GM12878 (cell line): Measurements from ENCODE around the gene RHOB. TPM values are rescaled to one million over a fixed set of nuclear protein-coding genes. Genes with fewer than 3 reads are reported as not detected.

Source experiments
- ATAC-seq: fragments of 200-7000 bp; cut with Tn5 transposase; 3 replicates; pipeline ENCODE4 v1.9.1; 2020; ENCODE audit warnings: mild to moderate bottlenecking, moderate library complexity
- BruUV-seq: library from RNA; stranded (reverse); fragments of 400-500 nt; replicated peaks from 2 replicates; lab custom pipeline; 2021; lab: Mats Ljungman, UMichigan
- CTCF ChIA-PET: fragments of 300-600 bp; sonication (Branson Sonifier 250); formaldehyde crosslinking; extraction: SDS; loops from one replicate; lab custom pipeline; 2021; ENCODE audit warnings: inconsistent platforms; lab: Yijun Ruan, JAX
- POLR2A ChIA-PET: fragments of 350-600 bp; formaldehyde crosslinking; extraction: SDS; loops from one replicate; lab custom pipeline; 2021; ENCODE audit warnings: inconsistent platforms; lab: Charles Lee
- RAD21 ChIA-PET: fragments of 300-600 bp; sonication (Branson Sonifier 250); formaldehyde crosslinking; loops from one replicate; lab custom pipeline; 2023; ENCODE audit warnings: antibody characterized with exemption; ENCODE audit not compliant: unreplicated experiment; lab: Charles Lee
- SMC1A ChIA-PET: fragments of 300-600 bp; sonication (Branson Sonifier 250); formaldehyde crosslinking; loops from one replicate; lab custom pipeline; 2023; ENCODE audit not compliant: unreplicated experiment, uncharacterized antibody; lab: Charles Lee
- DNase-seq: peaks from one replicate; pipeline ENCODE4 v3.0.0-alpha.2; 2011; ENCODE audit warnings: low read depth, low spot score
- FAIRE-seq: peaks from 3 replicates; lab custom pipeline; 2011; peaks lifted over from hg19 to GRCh38; lab: Jason Lieb, UNC
- H2AFZ ChIP-seq: 2 replicates; pipeline ENCODE4 v1.6.0; 2011; ENCODE audit warnings: low read depth, low read length, control low read depth; ENCODE audit not compliant: control insufficient read depth
- H3K27ac ChIP-seq: 2 replicates; pipeline ENCODE4 v1.5.1; 2011; ENCODE audit warnings: control low read depth; ENCODE audit not compliant: control insufficient read depth, insufficient read depth
- H3K27me3 ChIP-seq, 2 experiments: replicated peaks in 1 of 2; 2 replicates each; pipeline versions ENCODE4 v1.6.0 to v1.6.1; 2011; ENCODE audit warnings: low read length in 1 of 2; ENCODE audit not compliant: control insufficient read depth in 2 of 2, insufficient read depth in 2 of 2
- H3K36me3 ChIP-seq, 2 experiments: 2 replicates each; pipeline ENCODE4 v1.5.1; 2011; ENCODE audit warnings: low read length in 1 of 2; ENCODE audit not compliant: control insufficient read depth in 2 of 2, insufficient read depth in 2 of 2
- H3K4me1 ChIP-seq: 2 replicates; pipeline ENCODE4 v1.6.1; 2011; ENCODE audit warnings: mild to moderate bottlenecking, low read length, moderate library complexity, mixed read lengths; ENCODE audit not compliant: control insufficient read depth, insufficient read depth
- H3K4me2 ChIP-seq: 2 replicates; pipeline ENCODE4 v1.6.0; 2011; ENCODE audit warnings: control low read depth; ENCODE audit not compliant: control insufficient read depth, insufficient read depth
- H3K4me3 ChIP-seq: fragments of 200-600 bp; sonication (generic); 2 replicates; pipeline ENCODE4 v1.5.1; 2016
- H3K79me2 ChIP-seq: 2 replicates; pipeline ENCODE4 v1.6.0; 2011; ENCODE audit warnings: low read length; ENCODE audit not compliant: control insufficient read depth, insufficient read depth
- H3K9ac ChIP-seq: 2 replicates; pipeline ENCODE4 v1.8.0; 2011; ENCODE audit warnings: low read length, control low read depth, mixed read lengths; ENCODE audit not compliant: control insufficient read depth, insufficient read depth
- H3K9me3 ChIP-seq: replicated peaks from 3 replicates; pipeline ENCODE4 v1.5.1; 2011; ENCODE audit warnings: mild to moderate bottlenecking, low read length; ENCODE audit not compliant: control insufficient read depth, insufficient read depth
- H4K20me1 ChIP-seq: 2 replicates; pipeline ENCODE4 v1.6.0; 2011; ENCODE audit not compliant: control insufficient read depth, insufficient read depth
- ATF2 ChIP-seq: IDR thresholded peaks from 2 replicates; pipeline ENCODE4 v1.6.1; 2012; ENCODE audit warnings: low read length, inconsistent platforms
- BHLHE40 ChIP-seq, 2 experiments: fragments of 450-650 bp in 1 of 2; IDR thresholded peaks; 2 replicates each; pipeline ENCODE4 v1.6.1; 2011 to 2017; ENCODE audit warnings: low read depth in 2 of 2, borderline replicate concordance in 1 of 2, improper control_type of control experiment in 1 of 2, low read length in 1 of 2, mild to moderate bottlenecking in 1 of 2
- CBFB ChIP-seq: IDR thresholded peaks from 2 replicates; pipeline ENCODE4 v1.6.1; 2016; ENCODE audit warnings: antibody characterized with exemption, low read depth
- CBX5 ChIP-seq: sonication (generic); IDR thresholded peaks from 2 replicates; pipeline ENCODE4 v1.6.1; 2016; ENCODE audit warnings: low read depth, moderate library complexity, mild to moderate bottlenecking, inconsistent platforms
- CHD4 ChIP-seq: fragments of 200-600 bp; sonication (generic); IDR thresholded peaks from 2 replicates; pipeline ENCODE4 v1.6.1; 2016; ENCODE audit warnings: mild to moderate bottlenecking
- EGR1 ChIP-seq, 2 experiments: IDR thresholded peaks; 1 replicate in 1 of 2; 2 replicates in 1 of 2; pipeline ENCODE4 v1.6.1; 2011 to 2012; ENCODE audit warnings: low read depth in 2 of 2, low read length in 2 of 2, borderline replicate concordance in 1 of 2, mild to moderate bottlenecking in 1 of 2, moderate library complexity in 1 of 2
- FOS ChIP-seq: IDR thresholded peaks from 3 replicates; pipeline ENCODE4 v1.6.1; 2011; ENCODE audit warnings: borderline replicate concordance; ENCODE audit not compliant: insufficient read length; ENCODE audit errors: extremely low read depth
- GABPA ChIP-seq: IDR thresholded peaks from 2 replicates; pipeline ENCODE4 v1.6.1; 2014; ENCODE audit warnings: antibody characterized with exemption, low read depth, mild to moderate bottlenecking, inconsistent platforms
- GATAD2B ChIP-seq: fragments of 450-650 bp; conservative IDR thresholded peaks from 2 replicates; pipeline ENCODE4 v1.6.1; 2017; ENCODE audit warnings: low read depth, mild to moderate bottlenecking, moderate library complexity
- LARP7 ChIP-seq: fragments of 450-650 bp; IDR thresholded peaks from 2 replicates; pipeline ENCODE4 v1.6.1; 2017; ENCODE audit warnings: mild to moderate bottlenecking
- NKRF ChIP-seq: fragments of 450-650 bp; conservative IDR thresholded peaks from 2 replicates; pipeline ENCODE4 v1.6.1; 2017; ENCODE audit warnings: mild to moderate bottlenecking, moderate library complexity
- RUNX3 ChIP-seq: IDR thresholded peaks from 2 replicates; pipeline ENCODE4 v1.6.1; 2012; ENCODE audit warnings: low read length, inconsistent platforms
- SIN3A ChIP-seq: IDR thresholded peaks from 2 replicates; pipeline ENCODE4 v1.6.1; 2012; ENCODE audit warnings: low read depth, low read length, improper control_type of control experiment
- STAT1 ChIP-seq: fragments of 450-650 bp; conservative IDR thresholded peaks from 2 replicates; pipeline ENCODE4 v1.6.1; 2014; ENCODE audit warnings: antibody characterized with exemption, mild to moderate bottlenecking
- YY1 ChIP-seq: IDR thresholded peaks from 2 replicates; pipeline ENCODE4 v1.6.1; 2011; ENCODE audit warnings: low read depth, mild to moderate bottlenecking, low read length
- ZNF207 ChIP-seq: fragments of 450-650 bp; IDR thresholded peaks from 2 replicates; pipeline ENCODE4 v1.6.1; 2014; ENCODE audit warnings: antibody characterized with exemption, mild to moderate bottlenecking, borderline replicate concordance
- WGBS: methylation state at CpG from one replicate; pipeline ENCODE4 v1.1.6; 2016; ENCODE audit warnings: low lambda C conversion rate; ENCODE audit not compliant: insufficient replicate concordance, insufficient coverage; ENCODE audit errors: missing lambda C conversion rate; 5-methylcytosine and 5-hydroxymethylcytosine counted together
- in situ Hi-C: fragments of 300-500 bp; cut with MboI; formaldehyde crosslinking; loops from 9 replicates; pipeline ENCODE4 v1.14.3; 2018; ENCODE audit warnings: mixed read lengths
- intact Hi-C: fragments of 100-400 bp; cut with micrococcal nuclease; formaldehyde crosslinking; loops from one replicate; pipeline ENCODE4 v1.14.2; 2022; ENCODE audit not compliant: unreplicated experiment
- polyA plus RNA-seq, 11 experiments: library from polyadenylated mRNA; depleted of rRNA in 4 of 11; unstranded in 6 of 11; stranded (reverse) in 5 of 11; fragments of >200 nt; fragmentation: Nextera tagmentation in 4 of 11; fragmentation: Illumina TruSeq in 1 of 11; extraction: Ambion mirVana in 4 of 11; extraction: Trizol in 1 of 11; gene quantifications; 1 replicate in 1 of 11; 2 replicates in 10 of 11; pipeline versions ENCODE4 v1.2.1 to v1.2.3, GENCODE V29; 2011 to 2016; ENCODE audit warnings: inconsistent platforms in 2 of 11, missing spikeins in 2 of 11, low read depth in 1 of 11
- total RNA-seq, 4 experiments: library from RNA; depleted of rRNA in 3 of 4; stranded (reverse); fragments of >200 nt in 3 of 4; fragmentation: Illumina TruSeq in 1 of 4; extraction: Trizol in 1 of 4; gene quantifications; 2 replicates each; pipeline versions ENCODE4 v1.2.1 to v1.2.3, GENCODE V29; 2013 to 2021
- TF ChIP-seq, protein P1 (sequence below): fragments of 450-650 bp; IDR thresholded peaks from 2 replicates; pipeline ENCODE4 v1.6.1; 2017; ENCODE audit warnings: mild to moderate bottlenecking, moderate library complexity

Gene RHOB
- total and polyA plus RNA-seq, 10 of the 15 experiments (the other 5 are each of a cell fraction or from before 2014, with no cell fraction given): 0.03 to 4.5 (median 1.2) TPM

DNA sequence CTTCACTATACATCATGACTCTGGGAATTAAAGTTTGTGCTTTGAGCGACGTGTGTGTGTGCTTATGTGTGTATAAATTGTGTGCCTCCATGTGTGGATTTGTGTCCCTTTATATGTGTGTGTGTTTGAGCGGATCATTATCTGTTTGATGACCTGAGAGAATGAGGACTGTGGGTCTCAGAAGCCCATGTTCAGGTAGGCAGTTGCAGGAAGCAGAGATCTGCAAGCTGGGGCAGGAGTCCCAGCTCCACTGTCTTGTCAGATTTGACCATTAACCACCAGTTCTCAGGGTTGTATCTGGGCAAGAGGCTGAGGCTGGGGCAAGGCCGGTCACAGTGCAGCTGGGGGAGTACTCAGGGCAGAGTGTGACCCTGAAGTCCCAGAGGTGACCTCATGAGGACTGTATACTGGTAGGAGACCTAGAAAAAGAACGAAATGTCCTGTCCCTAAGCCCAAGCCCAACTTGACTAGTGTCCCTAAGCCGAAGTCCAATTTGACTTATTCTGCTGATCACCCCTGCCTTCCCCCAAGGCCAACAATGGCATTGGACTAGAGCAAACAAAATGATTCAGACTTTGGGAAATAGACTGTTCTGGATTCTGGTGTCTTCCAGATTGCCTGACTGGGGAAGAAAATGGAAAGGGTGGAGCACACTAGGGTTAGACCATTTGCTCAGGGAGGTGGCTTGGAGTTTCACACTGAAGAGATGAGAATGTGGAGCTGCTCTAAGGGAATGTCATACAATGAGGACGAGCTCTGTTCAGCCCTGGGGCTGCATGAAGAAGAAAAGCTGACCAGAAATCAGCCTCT lies 28.1 kb downstream of the RHOB start:
- ChIA-PET RAD21 (interaction anchor here (0.8 kb wide), 1 partner anchor 51 kb away, joined by 3 read pairs; no protein-coding TSS in a partner anchor), SMC1A (interaction anchor here (1.0 kb wide), 1 partner anchor 64 kb away, joined by 3 read pairs; no protein-coding TSS in a partner anchor), CTCF (no interaction called here), POLR2A (no interaction called here)
- Histone ChIP-seq H4K20me1 (no peaks in the 10 kb centered on the region), H2AFZ (no peak overlapping the region), H3K4me3 (no peak overlapping the region), H3K27me3 (no peaks in the 10 kb centered on the region; a peak in 1 of 4 replicates), H3K27ac (no peak overlapping the region), H3K9ac (no peak overlapping the region), H3K36me3 (no peaks in the 10 kb centered on the region), H3K79me2 (no peaks in the 10 kb centered on the region), H3K4me1 (no peaks in the 10 kb centered on the region), H3K9me3 (no peaks in the 10 kb centered on the region; the same call in 2 of the 3 replicates), H3K4me2 (no peak overlapping the region)
- ATAC-seq (no peak), FAIRE-seq (no peak), DNase-seq (no peak)
- intact Hi-C loops: no loop called here
- BruUV-seq: no TSS peak
- TF ChIP-seq, protein P1, sequence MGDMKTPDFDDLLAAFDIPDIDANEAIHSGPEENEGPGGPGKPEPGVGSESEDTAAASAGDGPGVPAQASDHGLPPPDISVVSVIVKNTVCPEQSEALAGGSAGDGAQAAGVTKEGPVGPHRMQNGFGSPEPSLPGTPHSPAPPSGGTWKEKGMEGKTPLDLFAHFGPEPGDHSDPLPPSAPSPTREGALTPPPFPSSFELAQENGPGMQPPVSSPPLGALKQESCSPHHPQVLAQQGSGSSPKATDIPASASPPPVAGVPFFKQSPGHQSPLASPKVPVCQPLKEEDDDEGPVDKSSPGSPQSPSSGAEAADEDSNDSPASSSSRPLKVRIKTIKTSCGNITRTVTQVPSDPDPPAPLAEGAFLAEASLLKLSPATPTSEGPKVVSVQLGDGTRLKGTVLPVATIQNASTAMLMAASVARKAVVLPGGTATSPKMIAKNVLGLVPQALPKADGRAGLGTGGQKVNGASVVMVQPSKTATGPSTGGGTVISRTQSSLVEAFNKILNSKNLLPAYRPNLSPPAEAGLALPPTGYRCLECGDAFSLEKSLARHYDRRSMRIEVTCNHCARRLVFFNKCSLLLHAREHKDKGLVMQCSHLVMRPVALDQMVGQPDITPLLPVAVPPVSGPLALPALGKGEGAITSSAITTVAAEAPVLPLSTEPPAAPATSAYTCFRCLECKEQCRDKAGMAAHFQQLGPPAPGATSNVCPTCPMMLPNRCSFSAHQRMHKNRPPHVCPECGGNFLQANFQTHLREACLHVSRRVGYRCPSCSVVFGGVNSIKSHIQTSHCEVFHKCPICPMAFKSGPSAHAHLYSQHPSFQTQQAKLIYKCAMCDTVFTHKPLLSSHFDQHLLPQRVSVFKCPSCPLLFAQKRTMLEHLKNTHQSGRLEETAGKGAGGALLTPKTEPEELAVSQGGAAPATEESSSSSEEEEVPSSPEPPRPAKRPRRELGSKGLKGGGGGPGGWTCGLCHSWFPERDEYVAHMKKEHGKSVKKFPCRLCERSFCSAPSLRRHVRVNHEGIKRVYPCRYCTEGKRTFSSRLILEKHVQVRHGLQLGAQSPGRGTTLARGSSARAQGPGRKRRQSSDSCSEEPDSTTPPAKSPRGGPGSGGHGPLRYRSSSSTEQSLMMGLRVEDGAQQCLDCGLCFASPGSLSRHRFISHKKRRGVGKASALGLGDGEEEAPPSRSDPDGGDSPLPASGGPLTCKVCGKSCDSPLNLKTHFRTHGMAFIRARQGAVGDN: no peak
- TF ChIP-seq ATF2: no peak
- TF ChIP-seq YY1: no peak
- TF ChIP-seq EGR1 (IDR thresholded peaks at IDR 0.05; ENCODE audit: borderline replicate concordance in 1 of 2, low read depth in 2 of 2, low read length in 2 of 2): no peak
- no peak for TF ChIP-seq LARP7
- TF ChIP-seq CBX5: no peak
- TF ChIP-seq STAT1: no peak
- TF ChIP-seq CHD4: no peak
- TF ChIP-seq SIN3A: no peak
- TF ChIP-seq GABPA: no peak
- TF ChIP-seq GATAD2B: no peak
- no peak for TF ChIP-seq ZNF207
- TF ChIP-seq CBFB: no peak
- no peak for TF ChIP-seq NKRF
- no peak for TF ChIP-seq RUNX3
- TF ChIP-seq BHLHE40 (IDR thresholded peaks at IDR 0.05; ENCODE audit: borderline replicate concordance in 1 of 2, low read depth in 2 of 2, low read length in 1 of 2): no peak
- TF ChIP-seq FOS: no peak
- 36% methylated on average over 7 of the region's 7 CpGs for WGBS
- in situ Hi-C loops: no loop called here
